ACC112 (cell line): ENCODE measurements around the gene FBXO41.
A peak's percentile ranks its signal among the peaks of the same experiment; 100 is the strongest.

Source experiments
- H2AFZ ChIP-seq: fragments of 200-600 bp; sonication (generic); one replicate; pipeline ENCODE4 v1.6.0; 2017; ENCODE audit warnings: antibody characterized with exemption, low read length; ENCODE audit not compliant: unreplicated experiment
- H3K27ac ChIP-seq: fragments of 200-600 bp; sonication (generic); 2 replicates; pipeline ENCODE4 v1.5.1; 2014; ENCODE audit warnings: low read depth, mild to moderate bottlenecking, antibody characterized with exemption, low read length, moderate library complexity
- H3K27me3 ChIP-seq: fragments of 200-600 bp; sonication (generic); 2 replicates; pipeline ENCODE4 v1.6.1; 2014; ENCODE audit warnings: mild to moderate bottlenecking, antibody characterized with exemption, low read length, moderate library complexity, mixed read lengths; ENCODE audit not compliant: insufficient read depth
- H3K36me3 ChIP-seq: fragments of 200-600 bp; sonication (generic); 2 replicates; pipeline ENCODE4 v1.6.1; 2016; ENCODE audit warnings: mild to moderate bottlenecking, antibody characterized with exemption, low read length, moderate library complexity, mixed read lengths; ENCODE audit not compliant: insufficient read depth
- H3K4me1 ChIP-seq: fragments of 200-600 bp; sonication (generic); one replicate; pipeline ENCODE4 v1.6.1; 2016; ENCODE audit warnings: low read length, mixed read lengths; ENCODE audit not compliant: insufficient read depth, unreplicated experiment, control insufficient read depth
- H3K4me3 ChIP-seq: fragments of 200-600 bp; sonication (generic); 2 replicates; pipeline ENCODE4 v1.5.1; 2014; ENCODE audit warnings: mild to moderate bottlenecking, low read depth, low read length
- H3K79me2 ChIP-seq: fragments of 200-600 bp; sonication (generic); one replicate; pipeline ENCODE4 v1.6.0; 2016; ENCODE audit warnings: low read length; ENCODE audit not compliant: control insufficient read depth, unreplicated experiment, insufficient read depth

FBXO41 gene, protein sequence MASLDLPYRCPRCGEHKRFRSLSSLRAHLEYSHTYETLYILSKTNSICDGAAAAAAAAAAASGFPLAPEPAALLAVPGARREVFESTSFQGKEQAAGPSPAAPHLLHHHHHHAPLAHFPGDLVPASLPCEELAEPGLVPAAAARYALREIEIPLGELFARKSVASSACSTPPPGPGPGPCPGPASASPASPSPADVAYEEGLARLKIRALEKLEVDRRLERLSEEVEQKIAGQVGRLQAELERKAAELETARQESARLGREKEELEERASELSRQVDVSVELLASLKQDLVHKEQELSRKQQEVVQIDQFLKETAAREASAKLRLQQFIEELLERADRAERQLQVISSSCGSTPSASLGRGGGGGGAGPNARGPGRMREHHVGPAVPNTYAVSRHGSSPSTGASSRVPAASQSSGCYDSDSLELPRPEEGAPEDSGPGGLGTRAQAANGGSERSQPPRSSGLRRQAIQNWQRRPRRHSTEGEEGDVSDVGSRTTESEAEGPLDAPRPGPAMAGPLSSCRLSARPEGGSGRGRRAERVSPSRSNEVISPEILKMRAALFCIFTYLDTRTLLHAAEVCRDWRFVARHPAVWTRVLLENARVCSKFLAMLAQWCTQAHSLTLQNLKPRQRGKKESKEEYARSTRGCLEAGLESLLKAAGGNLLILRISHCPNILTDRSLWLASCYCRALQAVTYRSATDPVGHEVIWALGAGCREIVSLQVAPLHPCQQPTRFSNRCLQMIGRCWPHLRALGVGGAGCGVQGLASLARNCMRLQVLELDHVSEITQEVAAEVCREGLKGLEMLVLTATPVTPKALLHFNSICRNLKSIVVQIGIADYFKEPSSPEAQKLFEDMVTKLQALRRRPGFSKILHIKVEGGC

DNA sequence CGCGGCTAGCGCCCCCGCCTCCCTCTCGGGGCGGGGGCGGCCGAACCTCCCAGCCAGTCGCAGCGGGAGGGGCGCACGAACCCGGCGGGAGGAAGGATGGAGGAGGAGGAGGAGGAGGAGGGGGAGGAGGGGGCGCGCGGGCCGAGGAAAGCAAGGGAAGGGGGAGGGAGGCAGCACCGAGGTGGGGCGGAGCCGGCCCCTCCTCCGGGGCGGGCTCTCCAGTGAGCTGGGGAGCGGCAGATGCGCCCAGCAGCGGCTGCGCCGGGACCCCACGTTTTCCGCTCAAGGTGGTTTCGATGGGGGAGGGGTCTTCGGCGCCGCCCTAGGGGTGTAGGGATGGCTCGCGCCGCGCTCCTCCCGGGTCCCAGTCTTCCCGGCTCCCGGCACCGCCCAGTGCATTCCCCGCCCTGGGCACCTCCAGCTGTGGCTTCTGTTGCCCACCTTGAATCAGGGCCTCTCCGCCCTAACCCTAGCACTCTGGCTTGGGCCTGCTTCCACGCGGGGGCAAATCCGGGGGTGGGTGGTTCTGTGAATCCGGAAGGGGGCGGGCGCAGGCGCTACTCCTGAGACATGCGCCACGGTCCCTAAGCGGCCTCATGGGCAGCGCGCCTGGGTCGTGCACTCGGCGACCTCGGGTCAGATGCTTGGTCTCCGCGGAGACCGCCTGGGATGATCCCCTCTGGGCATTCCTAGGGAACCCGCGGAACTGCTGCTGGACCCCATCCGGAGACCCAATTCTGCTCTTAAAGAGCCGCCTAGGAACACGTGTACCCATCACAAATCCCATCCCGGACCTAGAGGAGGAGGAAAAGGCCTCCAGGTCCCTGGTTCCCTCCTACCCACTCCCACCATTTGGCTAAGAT lies at the start of gene FBXO41:
Gene FBXO41 (minus strand): TSS at position 183 of the 863 bp plus-strand sequence. CDS start 14,848 bp downstream, outside the sequence.
- peaks cover 13% of the 10 kb centered on the region for H3K4me1 ChIP-seq
- peaks cover 12% of the 10 kb centered on the region for H3K79me2 ChIP-seq
- H3K27ac ChIP-seq, result no peak within 1 kb of the TSS
- H3K4me3 ChIP-seq, result peak within 1 kb of the TSS; percentile 80
- H3K36me3 ChIP-seq, result no peaks in the 10 kb centered on the region
- H2AFZ ChIP-seq, result peak within 1 kb of the TSS; percentile 89
- H3K27me3 ChIP-seq, result peaks cover 31% of the 10 kb centered on the region

DNA sequence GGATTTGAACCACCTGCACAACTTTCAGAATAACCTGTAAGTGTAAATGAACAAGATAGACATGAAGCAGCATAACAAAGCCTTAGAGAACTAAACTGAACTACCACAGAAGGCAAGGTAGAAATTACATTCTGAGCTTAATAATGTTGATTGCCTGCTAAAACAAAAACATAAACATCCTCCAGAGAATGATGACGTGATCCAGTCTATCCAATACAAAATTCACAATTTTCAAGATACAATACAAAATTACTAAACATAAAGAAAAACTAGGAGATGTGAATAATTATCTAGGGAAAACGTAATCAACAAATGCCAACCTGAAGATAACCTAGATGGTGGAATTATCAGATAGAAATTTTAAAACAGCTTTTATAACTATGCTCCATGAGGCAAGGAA lies 49.8 kb upstream of the FBXO41 start:
- Histone ChIP-seq H3K27ac (no peak overlapping the region), H3K4me1 (no peaks in the 10 kb centered on the region), H3K36me3 (no peaks in the 10 kb centered on the region), H3K27me3 (peaks cover 81% of the 10 kb centered on the region), H3K4me3 (no peak overlapping the region), H3K79me2 (no peaks in the 10 kb centered on the region), H2AFZ (no peak overlapping the region)

DNA sequence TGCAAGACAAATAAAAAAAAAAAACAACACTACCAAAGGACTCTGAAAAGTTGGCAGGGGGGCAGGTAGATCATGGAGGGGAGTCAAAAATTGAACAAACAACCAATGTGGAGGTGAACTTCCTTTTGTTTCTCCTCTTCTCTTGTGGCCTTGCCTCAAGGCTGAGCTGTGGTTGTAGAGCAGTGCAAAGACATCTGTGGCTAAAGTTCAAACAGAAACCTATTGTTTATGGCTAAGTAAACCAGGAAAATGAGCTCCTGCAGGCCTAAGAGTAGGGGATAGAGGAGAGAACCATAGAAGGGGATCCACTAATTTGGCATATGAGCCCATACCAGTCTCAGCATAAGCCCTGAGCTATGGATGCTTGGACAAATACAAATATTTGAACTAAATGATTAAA lies 49.3 kb upstream of the FBXO41 start:
- Histone ChIP-seq H3K79me2 (no peaks in the 10 kb centered on the region), H3K27ac (no peak overlapping the region), H2AFZ (no peak overlapping the region), H3K27me3 (peaks cover 81% of the 10 kb centered on the region), H3K4me3 (no peak overlapping the region), H3K36me3 (no peaks in the 10 kb centered on the region), H3K4me1 (no peaks in the 10 kb centered on the region)

DNA sequence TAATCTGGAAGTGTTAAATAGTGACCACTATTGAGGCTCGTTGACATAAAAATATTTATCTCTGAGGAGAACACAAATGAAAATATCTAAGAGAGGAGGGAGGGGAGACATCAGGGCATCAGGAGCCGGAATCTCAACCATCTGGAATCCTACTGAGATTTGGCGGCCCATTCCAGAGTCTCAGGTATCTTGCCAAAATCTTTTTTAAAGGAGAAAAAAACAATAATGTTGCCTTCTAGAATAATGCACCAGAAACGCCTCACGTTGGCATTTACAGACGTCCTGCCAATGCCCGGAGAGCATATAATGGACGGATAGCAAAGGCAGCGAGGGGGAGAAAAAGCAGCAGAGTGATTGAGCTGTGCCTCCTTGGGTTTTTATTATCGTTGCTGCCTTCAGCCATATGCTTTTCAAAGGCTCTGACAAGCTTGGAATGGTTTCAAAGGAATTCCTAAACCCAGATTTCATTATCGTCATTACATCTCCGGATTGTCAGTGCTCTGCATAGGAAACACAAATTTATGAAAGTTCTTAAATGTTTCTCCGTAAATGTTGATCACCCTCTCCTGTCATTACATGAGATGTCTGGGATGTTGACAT lies 39.9 kb upstream of the FBXO41 start:
- Histone ChIP-seq H3K36me3 (no peaks in the 10 kb centered on the region), H3K4me1 (no peaks in the 10 kb centered on the region), H3K79me2 (no peaks in the 10 kb centered on the region), H2AFZ (no peak overlapping the region), H3K27ac (no peak overlapping the region), H3K27me3 (peaks cover 96% of the 10 kb centered on the region), H3K4me3 (no peak overlapping the region)

DNA sequence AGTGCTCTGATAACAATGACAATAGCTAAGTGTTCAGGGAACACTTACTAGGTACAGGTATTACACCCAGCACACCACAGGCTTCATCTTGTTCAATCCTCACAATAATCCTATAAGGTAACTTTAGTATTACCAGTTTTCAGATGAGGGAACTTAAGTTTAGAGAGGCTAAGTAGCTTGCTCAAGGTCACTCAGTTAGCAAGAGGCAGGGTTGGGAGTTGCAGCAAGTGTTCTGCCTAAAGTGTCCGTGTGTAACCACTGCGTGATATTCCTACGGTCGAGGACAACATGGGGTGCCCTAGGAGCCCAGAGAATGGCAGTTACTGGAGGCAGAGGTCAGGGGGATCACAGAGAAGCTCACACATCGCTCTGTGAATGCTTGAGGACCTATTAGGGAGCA lies 39.3 kb upstream of the FBXO41 start:
- H3K27me3 ChIP-seq, result peaks cover 95% of the 10 kb centered on the region
- no peaks in the 10 kb centered on the region for H3K36me3 ChIP-seq
- H2AFZ ChIP-seq, result no peak overlapping the region
- no peak overlapping the region for H3K27ac ChIP-seq
- no peak overlapping the region for H3K4me3 ChIP-seq
- no peaks in the 10 kb centered on the region for H3K79me2 ChIP-seq
- H3K4me1 ChIP-seq, result no peaks in the 10 kb centered on the region

DNA sequence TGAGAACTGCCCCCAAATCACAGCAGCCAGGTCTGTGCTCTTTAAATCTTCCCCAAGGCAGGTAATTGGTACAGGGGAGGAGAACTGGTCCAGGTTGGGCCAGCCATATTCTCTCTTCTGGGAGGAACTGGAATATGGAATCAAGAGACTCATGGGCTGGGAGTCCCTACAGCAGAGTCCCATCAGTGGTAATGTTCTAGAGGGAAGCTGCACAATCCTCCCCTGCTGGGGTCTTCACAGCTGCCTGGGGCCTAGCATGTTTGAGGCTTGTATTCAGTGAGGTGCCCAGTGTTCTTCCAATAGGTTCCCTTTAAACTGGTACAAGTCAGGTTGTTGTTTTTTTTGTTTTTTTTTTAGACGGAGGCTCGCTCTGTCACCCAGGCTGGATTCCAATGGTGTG lies 30.2 kb upstream of the FBXO41 start:
- Histone ChIP-seq H3K27ac (no peak overlapping the region), H3K4me3 (no peak overlapping the region), H3K79me2 (no peaks in the 10 kb centered on the region), H3K4me1 (no peaks in the 10 kb centered on the region), H2AFZ (no peak overlapping the region), H3K36me3 (no peaks in the 10 kb centered on the region), H3K27me3 (peaks cover 83% of the 10 kb centered on the region)

DNA sequence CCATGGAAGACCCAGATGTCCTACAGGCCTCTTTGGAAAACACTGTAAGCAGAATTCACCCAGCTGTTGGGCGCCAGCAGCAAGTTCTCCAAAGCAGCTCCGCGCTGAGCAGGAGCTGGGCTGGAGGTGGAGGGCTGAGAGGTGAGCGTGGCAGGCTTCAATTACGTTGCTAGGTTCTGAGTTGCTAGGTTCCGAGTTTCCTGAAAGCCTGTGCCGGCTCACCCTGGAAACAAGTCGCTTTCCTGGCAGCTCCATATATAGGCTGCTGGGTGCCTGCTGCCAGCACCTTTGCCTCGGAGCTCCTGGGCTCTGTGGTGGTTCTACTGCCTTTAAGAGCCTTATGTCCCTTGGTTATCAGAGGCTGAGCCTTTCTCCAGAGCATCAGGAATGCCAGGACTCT lies 23.4 kb upstream of the FBXO41 start:
- H3K27ac ChIP-seq, result no peak overlapping the region
- no peaks in the 10 kb centered on the region for H3K4me1 ChIP-seq
- H3K27me3 ChIP-seq, result peaks cover 88% of the 10 kb centered on the region
- H3K79me2 ChIP-seq, result no peaks in the 10 kb centered on the region
- no peak overlapping the region for H2AFZ ChIP-seq
- H3K36me3 ChIP-seq, result no peaks in the 10 kb centered on the region
- no peak overlapping the region for H3K4me3 ChIP-seq

DNA sequence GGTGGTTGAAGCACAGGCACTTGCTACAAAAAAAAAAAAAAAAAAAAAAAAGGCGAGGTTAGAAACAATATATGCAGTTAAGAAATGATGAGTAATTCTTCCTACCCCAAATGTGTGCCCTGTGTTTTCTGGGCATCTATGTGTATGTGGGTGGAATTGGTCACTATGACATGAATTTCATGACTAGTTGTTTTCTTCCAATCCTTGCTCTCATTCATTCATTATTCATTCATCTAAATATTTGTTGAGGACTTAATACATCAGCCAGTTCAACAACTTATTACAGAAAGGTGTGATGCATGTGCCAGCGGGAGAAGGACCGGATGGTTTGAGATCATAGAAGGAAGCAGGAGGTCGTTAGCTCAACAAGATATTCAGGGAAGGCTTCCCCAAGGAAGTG lies 17.4 kb upstream of the FBXO41 start:
- peaks cover 86% of the 10 kb centered on the region for H3K27me3 ChIP-seq
- H2AFZ ChIP-seq, result no peak overlapping the region
- no peaks in the 10 kb centered on the region for H3K79me2 ChIP-seq
- peaks cover 5% of the 10 kb centered on the region for H3K4me1 ChIP-seq
- no peak overlapping the region for H3K4me3 ChIP-seq
- no peaks in the 10 kb centered on the region for H3K36me3 ChIP-seq
- H3K27ac ChIP-seq, result no peak overlapping the region

DNA sequence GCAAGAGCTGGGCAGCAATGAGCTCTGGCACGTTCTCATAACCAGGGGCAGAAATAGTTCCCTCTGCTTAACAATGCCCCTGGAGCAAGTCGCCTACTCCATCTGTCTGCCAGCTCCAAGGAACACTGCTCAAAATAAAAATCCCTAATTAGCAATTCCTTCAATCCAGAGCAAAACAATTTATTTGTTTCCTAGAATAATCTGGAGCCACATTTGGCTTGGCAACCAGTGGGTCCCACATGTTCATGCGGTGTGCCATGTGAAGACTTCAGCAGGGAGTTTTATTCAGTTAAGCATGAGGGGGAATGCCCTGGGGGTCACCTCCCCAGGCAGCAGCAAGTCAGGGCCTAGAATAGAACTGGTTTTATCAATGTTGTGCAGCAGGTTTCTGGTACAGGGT lies 16.6 kb upstream of the FBXO41 start:
- H3K27me3 ChIP-seq, result peaks cover 88% of the 10 kb centered on the region
- H3K4me1 ChIP-seq, result peaks cover 5% of the 10 kb centered on the region
- no peak overlapping the region for H3K4me3 ChIP-seq
- no peaks in the 10 kb centered on the region for H3K36me3 ChIP-seq
- no peak overlapping the region for H3K27ac ChIP-seq
- H2AFZ ChIP-seq, result no peak overlapping the region
- no peaks in the 10 kb centered on the region for H3K79me2 ChIP-seq

DNA sequence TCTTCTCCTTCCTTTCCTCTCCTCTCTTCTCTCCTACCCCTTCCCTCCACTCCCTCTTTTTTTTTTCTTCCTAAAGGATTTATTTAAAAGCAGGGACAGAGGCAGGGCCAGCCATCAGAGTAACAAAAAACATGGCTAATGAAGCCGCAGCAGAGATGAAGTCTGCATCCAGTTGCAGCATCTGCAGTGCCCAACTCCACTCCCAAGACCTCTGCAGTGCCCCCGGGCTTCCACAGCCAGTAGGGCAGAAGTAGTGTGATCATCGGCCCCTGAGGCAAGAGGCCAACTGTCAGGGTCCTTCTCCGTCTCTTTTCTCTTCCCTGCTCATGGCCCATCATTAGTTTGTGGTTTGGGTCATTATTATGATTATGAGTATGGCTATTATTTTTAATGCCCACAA lies 13.3 kb upstream of the FBXO41 start:
- Histone ChIP-seq H3K4me1 (peaks cover 5% of the 10 kb centered on the region), H3K27me3 (peaks cover 89% of the 10 kb centered on the region)

More for the DNA sequence above, 13.3 kb upstream of the FBXO41 start:
- H3K27ac ChIP-seq, result no peak overlapping the region
- no peak overlapping the region for H2AFZ ChIP-seq
- H3K79me2 ChIP-seq, result no peaks in the 10 kb centered on the region
- H3K4me3 ChIP-seq, result no peak overlapping the region
- H3K36me3 ChIP-seq, result no peaks in the 10 kb centered on the region
